ENCODE results near the gene ZNF689.

DNA sequence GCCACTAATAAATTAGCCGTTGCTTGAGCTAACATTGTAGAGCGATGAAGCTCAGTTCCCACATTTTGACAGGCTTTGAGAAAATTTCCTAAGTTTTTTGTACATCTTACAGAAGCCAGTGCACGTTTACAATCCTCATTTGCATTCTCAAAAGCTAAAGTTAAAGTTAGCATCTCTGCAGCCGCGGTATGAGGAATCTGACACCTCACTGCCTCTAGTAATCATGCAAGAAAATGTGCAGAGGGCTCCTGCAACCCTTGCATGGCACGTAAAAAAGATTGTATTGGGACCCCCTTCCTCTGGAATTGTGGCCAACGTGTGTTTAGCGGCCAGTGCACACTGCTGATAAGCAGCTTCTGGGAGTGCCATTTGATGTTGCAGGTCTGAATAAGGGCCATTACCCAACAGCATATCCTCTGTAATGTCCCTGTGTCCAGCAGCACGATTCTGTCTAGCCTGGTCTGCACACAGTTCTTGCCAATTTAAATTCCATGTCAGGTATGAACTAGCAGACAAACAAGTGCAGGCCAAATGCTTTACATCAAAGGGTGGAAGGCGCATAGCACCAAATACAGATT, 12.4 kb upstream of the ZNF689 start:
- TF ChIP-seq EZH2 (IDR thresholded peaks at IDR 0.05; ENCODE audit: borderline replicate concordance, low read length), result no peak
- TF ChIP-seq, protein P1, sequence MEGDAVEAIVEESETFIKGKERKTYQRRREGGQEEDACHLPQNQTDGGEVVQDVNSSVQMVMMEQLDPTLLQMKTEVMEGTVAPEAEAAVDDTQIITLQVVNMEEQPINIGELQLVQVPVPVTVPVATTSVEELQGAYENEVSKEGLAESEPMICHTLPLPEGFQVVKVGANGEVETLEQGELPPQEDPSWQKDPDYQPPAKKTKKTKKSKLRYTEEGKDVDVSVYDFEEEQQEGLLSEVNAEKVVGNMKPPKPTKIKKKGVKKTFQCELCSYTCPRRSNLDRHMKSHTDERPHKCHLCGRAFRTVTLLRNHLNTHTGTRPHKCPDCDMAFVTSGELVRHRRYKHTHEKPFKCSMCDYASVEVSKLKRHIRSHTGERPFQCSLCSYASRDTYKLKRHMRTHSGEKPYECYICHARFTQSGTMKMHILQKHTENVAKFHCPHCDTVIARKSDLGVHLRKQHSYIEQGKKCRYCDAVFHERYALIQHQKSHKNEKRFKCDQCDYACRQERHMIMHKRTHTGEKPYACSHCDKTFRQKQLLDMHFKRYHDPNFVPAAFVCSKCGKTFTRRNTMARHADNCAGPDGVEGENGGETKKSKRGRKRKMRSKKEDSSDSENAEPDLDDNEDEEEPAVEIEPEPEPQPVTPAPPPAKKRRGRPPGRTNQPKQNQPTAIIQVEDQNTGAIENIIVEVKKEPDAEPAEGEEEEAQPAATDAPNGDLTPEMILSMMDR (conservative IDR thresholded peaks at IDR 0.05 in 1 of 2, IDR thresholded peaks at IDR 0.05 in 1 of 2; ENCODE audit: extremely low read depth in 1 of 2, insufficient read depth in 1 of 2, low read depth in 1 of 2, low read length in 2 of 2), result no peak
